HG03097 (cell line): ENCODE results near the gene DOC2B.

Source experiments
- ATAC-seq: cut with Tn5 transposase; IDR thresholded peaks from one replicate; pipeline ENCODE4 v1.9.1; 2021; ENCODE audit not compliant: unreplicated experiment, low FRiP score

DOC2B gene

DNA sequence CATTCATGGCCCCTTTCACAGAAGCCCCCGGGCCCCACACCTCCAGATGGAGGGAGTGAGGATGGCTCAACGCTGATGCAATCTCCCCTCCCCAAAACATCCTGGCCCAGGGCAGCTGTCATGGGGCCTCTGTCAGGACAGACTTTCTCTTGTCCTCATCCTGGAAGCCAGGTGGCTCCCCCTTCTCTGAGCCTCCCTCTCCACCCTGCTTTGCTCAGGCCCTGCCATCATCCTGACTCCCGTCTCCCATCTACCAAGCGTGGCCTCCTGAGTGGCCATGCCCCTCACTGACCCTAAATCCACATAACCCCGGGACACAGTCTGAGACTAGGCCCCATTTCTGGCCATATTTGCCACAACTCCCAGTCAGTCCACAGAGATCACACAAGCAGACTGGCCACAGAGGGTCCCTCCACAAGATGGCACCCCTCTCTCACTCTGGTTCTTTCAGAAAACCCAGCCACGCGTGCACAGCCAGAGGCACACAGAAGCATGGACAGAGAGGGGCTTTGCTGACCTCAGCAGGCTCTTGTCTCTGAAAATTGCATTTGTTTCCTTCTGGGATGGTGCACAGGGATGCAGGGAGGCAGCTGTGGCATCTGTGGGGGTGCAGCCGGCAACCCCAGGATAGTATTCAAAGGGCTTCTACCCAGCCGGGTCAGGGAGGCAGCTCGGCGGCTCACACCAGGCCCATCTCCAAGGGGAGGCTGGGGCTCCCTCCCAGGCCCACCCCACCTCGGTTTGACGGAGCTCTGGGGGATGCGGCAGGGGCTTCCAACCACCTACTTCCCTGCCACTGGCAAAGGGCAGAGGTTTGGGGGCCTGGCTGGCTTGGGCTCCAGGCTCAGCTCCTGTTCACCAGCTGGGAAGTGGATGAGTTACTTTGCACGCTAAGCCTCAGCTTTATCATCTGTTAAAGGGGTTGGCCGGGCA is 16.9 kb downstream of the DOC2B start:
- ATAC-seq, result no peak

DNA sequence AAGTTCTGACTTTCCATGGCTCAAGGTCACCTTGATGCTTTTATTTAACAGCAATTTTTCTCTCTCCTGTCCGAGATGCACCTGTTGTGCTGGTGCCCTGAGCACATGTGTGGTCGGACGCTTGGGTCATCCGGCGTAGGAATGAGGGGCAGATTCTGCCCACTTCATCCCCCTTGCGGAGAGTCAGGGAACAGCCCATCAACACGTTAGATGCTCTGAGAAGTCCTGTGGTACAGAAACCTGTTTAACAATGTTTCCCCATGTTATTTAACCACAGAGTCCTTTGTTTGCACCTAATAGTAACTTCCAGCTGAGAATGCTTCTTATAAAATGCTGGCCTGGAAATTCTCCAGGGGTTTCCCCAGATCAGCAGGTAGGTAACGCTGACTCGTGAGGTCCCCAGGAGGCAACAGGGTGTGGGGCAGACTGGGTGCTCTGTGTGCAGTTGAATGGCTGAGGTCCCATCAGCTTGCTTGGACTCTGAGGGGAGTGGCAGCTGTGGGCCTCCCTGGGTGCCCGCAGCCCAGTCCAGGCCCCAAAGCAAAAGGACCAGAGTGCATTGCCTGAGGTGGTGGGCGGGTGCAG is 17.8 kb downstream of the DOC2B start:
- ATAC-seq, result no peak

DNA sequence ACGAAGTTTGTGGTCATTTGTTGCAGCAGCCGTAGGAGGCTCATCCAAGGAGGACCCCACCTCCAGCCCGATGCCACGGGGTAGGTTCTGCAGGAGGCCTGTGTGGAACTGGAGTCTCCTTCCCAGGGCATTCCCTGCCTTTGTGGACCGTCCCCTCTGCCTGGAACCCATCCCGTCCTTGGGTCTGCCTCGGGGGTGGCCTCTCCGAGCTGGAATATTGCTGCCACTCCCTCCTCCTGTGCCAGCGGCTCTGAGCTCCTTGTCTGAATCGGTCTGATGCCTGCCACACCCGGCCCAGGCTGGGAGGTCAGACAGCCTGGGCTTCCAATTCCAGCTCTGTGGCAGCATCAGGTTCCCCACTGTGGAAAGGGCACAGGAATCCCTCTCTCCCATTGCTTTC is 18.8 kb downstream of the DOC2B start:
- ATAC-seq, result no peak

DNA sequence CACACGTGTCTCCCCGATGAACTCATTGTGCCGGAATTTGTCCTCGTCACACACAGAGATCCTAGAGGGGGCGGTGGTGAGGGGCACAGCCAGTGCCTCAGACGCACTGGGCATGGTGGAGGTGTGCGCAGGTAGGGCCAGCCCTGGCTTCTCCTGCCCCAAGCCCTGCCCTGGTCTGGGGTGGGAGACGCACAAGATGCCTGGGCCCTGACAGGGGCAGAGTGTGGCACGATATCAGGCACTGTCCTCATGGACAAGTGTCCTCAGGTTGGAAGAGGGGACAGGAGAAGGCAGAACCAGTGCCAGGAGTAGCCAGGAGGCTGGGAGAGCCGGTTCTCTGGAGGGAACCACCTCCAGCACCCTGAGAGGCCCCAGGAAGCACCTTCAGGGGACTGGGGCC is 20.0 kb downstream of the DOC2B start:
- no peak for ATAC-seq

DNA sequence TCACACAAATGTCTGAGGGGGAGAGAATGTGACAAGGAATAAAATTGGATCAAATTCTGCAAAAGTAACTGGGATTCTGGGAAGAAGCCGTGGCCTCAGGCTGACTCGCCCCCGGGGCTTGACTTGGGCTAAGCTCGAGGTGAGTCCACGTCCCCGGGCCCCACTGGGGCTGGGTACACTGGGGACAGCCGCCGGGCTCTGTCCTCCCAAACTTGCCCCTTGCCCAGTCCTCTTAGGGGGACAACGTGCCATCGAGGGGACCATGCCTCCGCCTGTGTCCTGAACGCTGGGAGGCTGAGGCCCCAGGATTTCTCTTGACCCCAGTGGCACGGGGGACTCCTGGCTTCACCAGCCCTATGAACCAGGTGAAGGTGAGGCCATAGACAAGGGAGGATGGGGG is 21.1 kb downstream of the DOC2B start:
- ATAC-seq, result no peak

DNA sequence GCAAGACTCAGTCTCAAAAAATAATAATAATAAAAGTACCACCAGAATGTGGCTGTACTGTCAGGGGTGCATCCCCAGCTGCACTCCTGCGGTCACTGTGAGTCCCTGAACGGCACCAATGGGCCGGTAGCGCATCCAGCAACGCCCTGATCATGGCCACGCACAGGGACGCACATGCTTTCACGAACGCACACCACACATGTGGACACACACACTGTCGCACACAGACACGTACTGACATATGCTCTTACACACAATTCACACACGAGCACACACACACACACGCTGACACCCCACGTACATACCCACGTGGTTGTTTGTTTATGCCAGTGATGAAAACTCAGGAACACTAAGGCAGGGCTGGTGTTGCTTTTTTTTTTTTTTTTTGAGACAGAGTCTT is 21.8 kb downstream of the DOC2B start:
- no peak for ATAC-seq

DNA sequence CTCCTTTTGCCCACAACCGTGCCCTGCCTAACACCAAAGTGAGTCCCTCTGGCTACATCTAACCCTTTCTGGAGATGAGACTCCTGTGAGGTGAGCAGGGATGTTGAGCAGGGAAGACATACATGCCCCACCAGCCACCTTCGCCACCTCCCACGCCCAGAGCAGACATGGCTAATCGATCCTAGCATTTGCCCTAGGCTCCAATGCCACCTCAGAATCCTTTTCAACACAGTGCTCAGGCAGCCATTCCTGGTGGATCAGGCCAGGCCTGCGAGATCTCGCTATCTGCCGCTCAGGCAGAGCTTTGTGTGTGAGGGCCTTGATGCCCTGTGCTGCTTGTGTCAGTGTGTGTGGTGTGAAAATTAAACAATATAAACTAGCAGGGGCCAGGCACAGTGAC is 23.1 kb downstream of the DOC2B start:
- ATAC-seq, result no peak

DNA sequence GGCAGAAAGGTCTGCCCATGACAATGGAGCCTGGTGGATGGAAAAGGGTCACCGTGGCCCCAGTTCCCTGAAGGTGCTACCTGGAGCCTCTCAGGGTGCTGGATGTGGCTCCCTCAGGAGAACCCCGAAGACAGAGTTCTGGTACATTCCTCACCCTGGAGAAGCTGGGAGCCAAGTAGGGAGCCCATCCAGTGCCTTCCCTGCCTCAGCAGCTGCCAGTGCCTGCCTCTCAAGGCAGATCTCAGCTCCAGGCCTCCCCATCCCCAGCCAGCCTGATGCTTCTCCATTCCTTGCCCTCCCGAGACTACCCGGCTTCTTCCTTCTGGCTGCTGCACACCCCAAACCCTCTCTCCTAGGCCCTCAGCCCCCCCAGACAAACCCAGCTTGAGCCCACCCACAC is 23.5 kb downstream of the DOC2B start:
- ATAC-seq, result no peak

DNA sequence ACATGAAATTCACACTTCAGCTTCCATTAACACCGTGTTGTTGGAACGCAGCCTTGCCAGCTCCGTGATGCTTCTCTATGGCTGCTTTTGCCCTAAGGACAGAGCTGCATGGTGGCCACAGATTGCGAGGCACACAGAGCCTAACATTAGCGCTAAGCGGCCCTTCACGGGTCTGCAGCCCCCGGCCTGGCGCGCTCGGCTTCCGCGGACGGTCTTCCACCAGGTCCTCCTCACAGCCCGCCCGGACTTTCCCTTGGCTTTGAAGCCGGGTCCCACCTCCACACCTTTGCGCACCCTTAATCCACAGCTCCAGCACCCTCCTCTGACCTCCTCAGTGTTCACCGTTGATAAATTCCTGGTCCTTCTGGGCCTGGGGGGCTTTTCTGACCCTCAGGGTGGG is 24.5 kb downstream of the DOC2B start:
- no peak for ATAC-seq

DNA sequence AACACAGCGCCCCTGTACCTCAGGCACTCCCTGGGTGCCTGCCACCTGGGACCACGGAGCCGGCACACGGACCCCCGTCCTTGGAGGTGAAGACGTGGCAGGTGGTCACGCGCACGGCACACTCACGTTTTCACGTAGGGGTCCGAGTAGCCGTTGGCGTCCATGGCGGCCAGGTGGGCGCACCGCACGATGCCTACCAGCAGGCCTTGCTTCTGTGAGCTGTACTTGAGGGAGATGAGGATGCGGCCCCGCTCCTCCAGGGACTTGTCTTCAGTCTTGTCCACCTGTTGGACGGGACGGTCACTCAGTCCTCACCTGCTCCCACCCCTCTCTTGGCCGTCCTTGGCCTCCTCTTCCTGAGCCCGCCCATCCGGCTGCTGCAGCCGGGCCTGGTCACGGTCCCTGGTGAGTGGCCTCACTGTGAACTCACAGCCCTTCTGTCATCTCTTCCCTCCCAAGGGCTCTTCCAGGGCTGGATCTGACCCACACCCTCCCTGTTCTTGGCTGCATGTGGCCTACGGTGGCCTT is 25.3 kb downstream of the DOC2B start:
- ATAC-seq, result no peak

DNA sequence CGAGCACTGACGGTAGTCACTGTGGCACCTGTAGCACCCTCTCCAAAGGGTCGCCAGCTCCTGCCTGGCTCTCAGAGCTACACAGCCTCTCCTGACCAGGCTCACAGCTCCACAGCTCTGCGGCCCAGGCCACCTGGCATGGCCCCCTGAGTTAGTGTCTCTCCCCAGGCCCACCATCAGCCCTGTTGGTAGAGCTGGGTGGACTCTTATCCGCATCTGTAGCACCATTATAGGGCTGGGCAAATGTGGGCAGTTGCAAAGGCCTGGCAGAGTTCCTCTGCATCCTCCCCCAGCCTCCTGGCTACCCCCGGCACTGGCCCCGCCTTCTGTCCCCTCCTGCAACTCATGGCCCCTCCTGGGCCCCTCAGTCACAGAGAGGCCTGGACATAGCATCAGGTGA is 25.9 kb downstream of the DOC2B start:
- no peak for ATAC-seq

DNA sequence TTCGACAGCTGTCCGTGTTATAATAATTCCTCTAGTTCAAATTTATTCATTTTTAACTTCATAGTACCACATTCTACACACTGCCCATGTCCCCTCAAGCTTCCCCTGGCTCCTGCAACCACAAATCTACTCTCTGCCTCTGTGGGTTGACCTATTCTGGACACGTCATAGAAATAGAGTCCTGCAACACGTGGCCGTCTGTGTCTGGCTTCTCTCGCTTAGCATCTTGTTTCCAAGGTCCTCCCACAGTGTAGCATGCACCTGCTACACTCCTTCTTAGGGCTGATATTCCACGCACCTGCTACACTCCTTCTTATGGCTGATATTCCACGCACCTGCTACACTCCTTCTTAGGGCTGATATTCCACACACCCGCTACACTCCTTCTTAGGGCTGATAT is 27.6 kb downstream of the DOC2B start:
- no peak for ATAC-seq

DNA sequence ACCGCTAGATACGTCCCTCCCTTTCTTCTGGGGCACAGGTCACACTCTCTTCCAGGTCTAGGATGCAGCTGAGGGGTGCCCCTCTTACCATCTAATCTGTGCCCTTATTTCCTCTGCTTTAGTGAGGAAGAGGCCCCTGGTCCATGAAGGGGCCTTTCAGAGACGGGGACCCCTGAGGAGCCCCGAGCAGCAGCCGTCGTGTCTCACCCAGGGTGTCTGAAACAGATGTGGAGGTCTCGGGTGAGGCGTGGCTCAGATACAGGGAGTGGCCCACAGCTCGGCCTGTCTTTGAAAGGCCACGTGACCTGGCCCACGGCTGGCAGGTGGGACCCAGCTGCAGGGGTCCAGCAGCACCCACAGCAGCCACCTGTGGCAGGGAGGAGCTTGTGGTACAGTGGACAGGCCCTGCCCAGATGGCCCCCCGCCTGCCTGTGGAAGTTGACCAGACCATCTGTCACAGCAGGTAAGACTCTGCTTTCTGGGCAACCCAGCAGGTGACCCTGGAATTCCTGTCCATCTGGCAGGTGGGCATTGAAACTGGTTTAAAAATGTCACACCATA is 28.5 kb downstream of the DOC2B start:
- ATAC-seq, result no peak

DNA sequence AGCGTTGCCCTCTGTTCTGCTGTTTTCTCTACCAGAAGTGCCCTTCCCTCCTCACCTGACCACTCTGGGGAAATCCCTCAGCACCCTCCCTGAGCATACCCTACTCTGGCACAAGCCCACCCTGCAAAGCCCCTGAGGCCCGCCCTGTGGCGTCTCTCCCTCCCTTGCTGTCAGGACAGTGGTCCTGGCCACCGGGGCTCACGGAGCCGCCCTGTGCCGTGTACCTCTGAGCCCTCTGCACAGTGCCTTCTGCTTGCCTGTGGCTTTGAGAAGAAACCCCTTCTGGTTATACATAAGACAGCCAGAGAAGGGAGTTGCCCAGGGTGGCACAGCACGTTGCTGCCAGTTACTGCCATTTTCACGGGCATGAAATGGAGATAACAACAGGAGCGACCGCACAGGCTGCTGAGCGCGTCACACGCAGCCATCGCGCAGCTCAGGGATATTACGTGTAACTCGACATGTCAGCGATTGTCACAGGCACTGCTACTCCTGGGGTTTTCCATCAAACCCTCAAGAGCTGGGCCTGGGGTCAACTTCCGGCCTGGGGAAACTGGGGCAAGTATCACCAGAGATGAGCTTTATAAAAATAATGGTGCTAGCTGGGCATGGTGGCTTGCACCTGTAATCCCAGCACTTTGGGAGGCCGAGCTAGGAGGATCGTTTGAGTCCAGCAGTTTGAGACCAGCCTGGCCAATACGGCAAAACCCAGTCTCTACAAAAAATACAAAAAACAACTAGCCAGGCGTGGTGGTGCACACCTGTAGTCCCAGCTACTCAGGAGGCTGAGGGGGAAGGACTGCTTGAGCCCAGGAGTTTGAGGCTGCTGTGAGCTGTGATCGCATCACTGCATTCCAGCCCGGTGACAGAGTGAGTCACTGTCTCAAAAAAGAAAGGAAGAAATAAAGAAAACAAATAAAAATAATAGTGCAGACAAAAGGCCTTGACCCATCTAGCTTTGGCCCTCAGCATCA is 29.3 kb downstream of the DOC2B start:
- no peak for ATAC-seq

DNA sequence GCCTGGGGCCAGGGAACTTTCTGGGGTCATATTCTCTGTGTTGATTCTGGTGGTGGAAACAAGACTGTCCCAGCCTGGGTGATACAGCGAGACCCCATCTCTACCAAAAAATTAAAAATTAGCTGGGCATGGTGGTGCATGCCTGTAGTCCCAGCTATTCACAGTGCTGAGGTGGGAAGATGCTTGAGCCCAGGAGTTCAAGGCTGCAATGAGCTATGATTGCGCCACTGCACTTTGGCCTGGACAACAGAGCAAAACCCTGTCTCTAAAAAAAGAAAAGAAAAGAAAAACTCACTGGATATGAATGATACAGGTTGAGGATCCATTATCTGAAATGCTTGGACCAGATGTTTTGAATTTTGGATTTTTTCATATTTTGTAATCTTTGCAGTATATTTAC is 30.4 kb downstream of the DOC2B start:
- no peak for ATAC-seq

DNA sequence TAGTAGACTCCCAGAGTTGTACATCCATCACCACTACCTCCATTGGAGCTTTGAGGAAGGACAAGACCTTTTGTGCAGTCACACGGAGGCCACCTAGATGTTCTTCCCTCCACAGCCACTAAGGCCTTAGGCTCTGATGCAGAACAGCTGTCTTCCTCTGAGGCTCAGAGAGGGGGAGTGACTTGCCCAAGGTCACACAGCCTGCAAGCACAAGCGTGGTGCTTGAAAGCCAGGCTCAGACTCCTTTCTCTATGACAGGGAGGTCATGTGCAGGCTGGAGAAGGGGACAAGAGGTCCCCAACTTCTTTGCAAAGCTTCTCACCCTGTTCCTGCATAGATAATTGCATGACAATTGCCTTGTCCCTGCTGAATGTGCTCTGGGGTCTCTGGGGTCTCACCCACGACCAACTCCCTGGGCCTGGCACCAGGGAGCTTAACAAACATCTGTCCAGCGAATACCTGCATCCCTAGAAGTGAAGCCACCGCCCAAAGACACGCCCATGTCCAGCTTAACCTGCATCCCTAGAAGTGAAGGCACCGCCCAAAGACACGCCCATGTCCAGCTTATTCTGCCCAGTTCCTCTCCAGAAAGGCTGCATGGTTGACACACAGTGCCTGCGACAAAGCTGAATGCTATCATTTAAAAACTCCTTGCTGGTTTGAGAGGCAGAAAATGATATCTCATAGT is 31.4 kb downstream of the DOC2B start:
- no peak for ATAC-seq

DNA sequence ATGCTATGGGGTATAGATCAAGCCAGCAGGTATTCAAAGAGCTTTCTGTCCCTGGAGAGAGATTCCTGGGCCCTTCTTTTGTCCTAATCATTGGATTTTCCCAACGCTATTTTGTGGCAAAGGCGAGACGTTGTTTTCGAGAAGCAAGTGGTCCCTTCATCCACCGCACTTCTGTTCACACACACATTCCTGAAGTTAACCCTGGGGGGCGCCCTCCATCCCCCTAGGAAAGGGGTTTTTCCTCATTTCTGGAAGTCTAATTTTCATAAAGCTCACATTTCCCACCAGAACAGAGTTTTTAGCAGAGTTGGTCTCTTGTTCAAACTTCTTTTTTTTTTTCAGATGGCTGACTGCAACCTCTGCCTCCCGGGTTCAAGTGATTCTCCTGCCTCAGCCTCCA is 32.2 kb downstream of the DOC2B start:
- ATAC-seq, result no peak

DNA sequence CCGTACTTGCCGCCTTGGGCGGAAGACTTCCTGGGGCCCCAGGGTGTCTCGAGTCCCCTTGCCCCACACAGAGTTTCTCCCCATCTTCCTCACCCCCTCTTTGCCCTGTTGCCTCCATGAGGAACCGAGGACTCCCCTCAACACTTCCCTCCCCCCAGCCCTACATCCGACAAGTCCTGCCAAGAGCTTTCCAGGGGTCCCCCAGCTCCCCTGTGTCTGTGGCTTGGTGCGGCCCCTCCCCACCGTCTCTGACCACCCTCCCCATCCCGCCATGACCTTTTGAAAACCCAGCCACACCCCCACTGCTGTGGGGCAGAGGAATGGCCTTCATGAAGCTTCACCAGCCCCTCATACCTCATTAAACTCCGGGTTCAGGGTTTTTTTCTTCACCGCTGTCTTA is 32.7 kb downstream of the DOC2B start:
- ATAC-seq, result no peak

DNA sequence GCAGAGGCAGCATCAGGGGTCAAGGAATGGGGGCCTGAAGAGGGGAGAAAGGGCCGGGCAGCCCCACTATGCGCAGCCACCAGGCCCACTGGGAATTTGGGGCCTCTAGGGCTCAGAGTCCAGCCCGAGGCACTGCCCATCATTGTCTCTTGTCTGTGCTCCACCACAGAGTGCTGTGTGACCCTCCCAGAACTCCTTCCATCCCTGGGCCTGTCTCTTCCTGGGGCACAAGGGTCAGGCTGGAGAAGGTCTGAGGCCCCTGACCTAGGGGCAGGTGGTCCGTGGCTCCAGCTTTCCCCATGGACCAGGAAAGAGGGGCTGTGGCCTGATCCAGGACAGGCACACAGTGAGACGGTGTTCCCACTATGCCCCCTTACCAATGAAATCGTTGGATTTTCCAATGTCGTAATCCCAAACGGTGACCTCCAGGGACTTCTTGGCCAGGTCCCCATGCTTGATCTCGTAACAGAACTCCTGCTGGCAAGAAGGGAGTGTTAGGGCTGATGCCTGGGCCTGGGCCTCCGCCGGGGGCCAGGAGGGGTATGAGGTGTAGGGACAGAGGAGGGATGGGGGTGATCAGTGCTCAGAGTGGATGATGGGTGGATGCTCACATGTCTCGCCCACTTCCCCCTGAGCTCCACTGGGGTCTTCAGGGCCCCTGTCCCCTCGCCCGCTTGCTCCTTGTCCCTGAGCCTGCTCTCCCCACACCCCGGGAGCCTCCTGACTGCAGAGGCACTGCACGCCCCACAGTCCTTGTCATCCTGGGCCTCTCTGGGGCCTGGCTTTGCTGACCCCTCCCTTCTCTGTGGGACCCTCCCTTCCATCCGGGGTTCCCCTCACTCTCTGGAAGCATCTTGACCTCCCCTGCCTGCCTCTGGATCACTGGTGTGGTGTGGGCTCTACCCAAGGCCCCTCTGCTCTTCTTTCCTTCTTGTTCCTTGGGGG is 33.4 kb downstream of the DOC2B start:
- ATAC-seq, result no peak
